ENCODE measurements around the gene NUP50.

The NUP50 gene

GRCh38 chr22:45196926-45197605 lies 33.3 kb downstream of the NUP50 start:
- no peak for DNase-seq

GRCh38 chr22:45197606-45198462 lies 34.1 kb downstream of the NUP50 start:
- DNase-seq = no peak

GRCh38 chr22:45198463-45198795 lies 34.7 kb downstream of the NUP50 start:
- DNase-seq = no peak

- DNase-seq = no peak
These were observed 36.0 kb downstream of the NUP50 start for GRCh38 chr22:45199723-45200122.

GRCh38 chr22:45200230-45200629 lies 36.5 kb downstream of the NUP50 start:
- no peak for DNase-seq

- DNase-seq = no peak
These were observed 37.3 kb downstream of the NUP50 start for GRCh38 chr22:45200860-45201511.

- no peak for DNase-seq
These were observed 38.1 kb downstream of the NUP50 start for GRCh38 chr22:45201678-45202332.

GRCh38 chr22:45202333-45203149 lies 38.8 kb downstream of the NUP50 start:
- DNase-seq = no peak

- no peak for DNase-seq
These were observed 39.6 kb downstream of the NUP50 start for GRCh38 chr22:45203150-45203951.

- DNase-seq = no peak
These were observed 40.5 kb downstream of the NUP50 start for GRCh38 chr22:45204241-45204640.

- no peak for DNase-seq
These were observed 41.1 kb downstream of the NUP50 start for GRCh38 chr22:45204819-45205218.

GRCh38 chr22:45205276-45205925 lies 41.7 kb downstream of the NUP50 start:
- DNase-seq = no peak

GRCh38 chr22:45206233-45206632 lies 42.5 kb downstream of the NUP50 start:
- no peak for DNase-seq

GRCh38 chr22:45207533-45207932 lies 43.8 kb downstream of the NUP50 start:
- no peak for DNase-seq

GRCh38 chr22:45207981-45208664 lies 44.4 kb downstream of the NUP50 start:
- no peak for DNase-seq

GRCh38 chr22:45208696-45208992 lies 44.9 kb downstream of the NUP50 start:
- no peak for DNase-seq

GRCh38 chr22:45208993-45209838 lies 45.5 kb downstream of the NUP50 start:
- DNase-seq = peak; percentile 26

- no peak for DNase-seq
These were observed 46.4 kb downstream of the NUP50 start for GRCh38 chr22:45210174-45210573.

- DNase-seq = no peak
These were observed 46.9 kb downstream of the NUP50 start for GRCh38 chr22:45210577-45210976.

- no peak for DNase-seq
These were observed 47.3 kb downstream of the NUP50 start for GRCh38 chr22:45210991-45211390.
